HepG2 (cell line): ENCODE data around the gene IQCH. TPM values are rescaled to one million over a fixed set of nuclear protein-coding genes. Genes with fewer than 3 reads are reported as not detected.
A peak's percentile ranks its signal among the peaks of the same experiment; 100 is the strongest.

ENCODE experiments used
- ARHGAP35 ChIP-seq: sonication (generic); formaldehyde crosslinking; IDR thresholded peaks from 2 replicates; pipeline ENCODE4 v1.9.0; 2022; ENCODE audit warnings: mild to moderate bottlenecking, inconsistent platforms, moderate library complexity, missing genetic modification reagents, borderline replicate concordance
- MED13 ChIP-seq: sonication (generic); formaldehyde crosslinking; IDR thresholded peaks from 2 replicates; pipeline ENCODE4 v1.5.0; 2020; ENCODE audit warnings: missing genetic modification reagents
- RBM22 ChIP-seq: fragments of 200-400 bp; formaldehyde crosslinking; optimal IDR thresholded peaks from 2 replicates; pipeline ENCODE3; 2017; ENCODE audit warnings: mild to moderate bottlenecking, low read length, moderate library complexity
- RNF2 ChIP-seq: fragments of 450-650 bp; conservative IDR thresholded peaks from 2 replicates; pipeline ENCODE4 v1.6.1; 2016; ENCODE audit warnings: low read depth
- SPEN ChIP-seq: sonication (generic); formaldehyde crosslinking; IDR thresholded peaks from 2 replicates; pipeline ENCODE4 v1.5.1; 2020; ENCODE audit warnings: low read depth, mild to moderate bottlenecking, missing genetic modification reagents
- ZBTB37 ChIP-seq: sonication (generic); formaldehyde crosslinking; IDR thresholded peaks from 2 replicates; pipeline ENCODE4 v1.4.0; 2020; ENCODE audit warnings: mild to moderate bottlenecking, missing genetic modification reagents
- ZMYM4 ChIP-seq: sonication (generic); formaldehyde crosslinking; IDR thresholded peaks from 2 replicates; pipeline ENCODE4 v1.8.1; 2023; ENCODE audit warnings: mild to moderate bottlenecking, missing genetic modification reagents
- ZNF232 ChIP-seq: sonication (generic); formaldehyde crosslinking; IDR thresholded peaks from 2 replicates; pipeline ENCODE4 v1.4.0; 2020; ENCODE audit warnings: missing genetic modification reagents, borderline replicate concordance
- ZNF451 ChIP-seq: sonication (generic); formaldehyde crosslinking; IDR thresholded peaks from 2 replicates; pipeline ENCODE4 v1.5.0; 2020; ENCODE audit warnings: mild to moderate bottlenecking, missing genetic modification reagents
- ZNF510 ChIP-seq: sonication (generic); formaldehyde crosslinking; IDR thresholded peaks from 2 replicates; pipeline ENCODE4 v1.4.0; 2020; ENCODE audit warnings: low read depth, mild to moderate bottlenecking, missing genetic modification reagents
- ZNF749 ChIP-seq: sonication (generic); formaldehyde crosslinking; IDR thresholded peaks from 2 replicates; pipeline ENCODE4 v1.8.0; 2022; ENCODE audit warnings: mild to moderate bottlenecking, missing genetic modification reagents, moderate library complexity, borderline replicate concordance
- polyA plus RNA-seq, 8 experiments: library from polyadenylated mRNA; depleted of rRNA in 3 of 8; stranded (reverse) in 7 of 8; unstranded in 1 of 8; fragments of >200 nt; fragmentation: Illumina TruSeq in 4 of 8; extraction: Trizol in 4 of 8; gene quantifications; 2 replicates each; pipeline versions ENCODE4 v1.2.1 to v1.2.3, GENCODE V29; 2011 to 2016; ENCODE audit warnings: low read depth in 4 of 8, missing spikeins in 1 of 8, mixed read lengths in 1 of 8; ENCODE audit not compliant: insufficient read depth in 1 of 8
- total RNA-seq, 5 experiments: library from RNA; depleted of rRNA; stranded (reverse); fragments of >200 nt; fragmentation: Illumina TruSeq; extraction: Trizol; gene quantifications; 2 replicates each; pipeline ENCODE4 v1.2.3, GENCODE V29; 2016; ENCODE audit warnings: low read depth in 1 of 5
- TF ChIP-seq, protein P1 (sequence below), 2 experiments: sonication (generic) in 1 of 2; formaldehyde crosslinking in 1 of 2; IDR thresholded peaks; 2 replicates each; pipeline versions ENCODE4 v1.4.0 to v1.6.1; 2016 to 2020; ENCODE audit warnings: borderline replicate concordance in 1 of 2, low read depth in 1 of 2, mild to moderate bottlenecking in 1 of 2, missing genetic modification reagents in 1 of 2
- TF ChIP-seq, protein P2 (sequence below): sonication (generic); formaldehyde crosslinking; IDR thresholded peaks from 2 replicates; pipeline ENCODE4 v1.8.1; 2023; ENCODE audit warnings: missing genetic modification reagents, inconsistent platforms, borderline replicate concordance
- TF ChIP-seq, protein P3 (sequence below): sonication (generic); formaldehyde crosslinking; IDR thresholded peaks from 2 replicates; pipeline ENCODE4 v1.4.0; 2020; ENCODE audit warnings: missing genetic modification reagents, mild to moderate bottlenecking, borderline replicate concordance
- TF ChIP-seq, protein P4 (sequence below): sonication (generic); formaldehyde crosslinking; IDR thresholded peaks from 2 replicates; pipeline ENCODE4 v1.4.0; 2020; ENCODE audit warnings: missing genetic modification reagents, borderline replicate concordance

The IQCH gene
- total and polyA plus RNA-seq, 2 of the 13 experiments (the other 11 are each of a cell fraction or from before 2014, with no cell fraction given): 0.16 to 0.55 TPM

GRCh38 chr15:67542420-67543347 is 288.1 kb downstream of the IQCH start, which contains the start of gene MAP2K5 (continued):
- TF ChIP-seq, protein P1, sequence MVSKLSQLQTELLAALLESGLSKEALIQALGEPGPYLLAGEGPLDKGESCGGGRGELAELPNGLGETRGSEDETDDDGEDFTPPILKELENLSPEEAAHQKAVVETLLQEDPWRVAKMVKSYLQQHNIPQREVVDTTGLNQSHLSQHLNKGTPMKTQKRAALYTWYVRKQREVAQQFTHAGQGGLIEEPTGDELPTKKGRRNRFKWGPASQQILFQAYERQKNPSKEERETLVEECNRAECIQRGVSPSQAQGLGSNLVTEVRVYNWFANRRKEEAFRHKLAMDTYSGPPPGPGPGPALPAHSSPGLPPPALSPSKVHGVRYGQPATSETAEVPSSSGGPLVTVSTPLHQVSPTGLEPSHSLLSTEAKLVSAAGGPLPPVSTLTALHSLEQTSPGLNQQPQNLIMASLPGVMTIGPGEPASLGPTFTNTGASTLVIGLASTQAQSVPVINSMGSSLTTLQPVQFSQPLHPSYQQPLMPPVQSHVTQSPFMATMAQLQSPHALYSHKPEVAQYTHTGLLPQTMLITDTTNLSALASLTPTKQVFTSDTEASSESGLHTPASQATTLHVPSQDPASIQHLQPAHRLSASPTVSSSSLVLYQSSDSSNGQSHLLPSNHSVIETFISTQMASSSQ (IDR thresholded peaks at IDR 0.05; ENCODE audit: low read depth): no peak
- TF ChIP-seq, protein P1 (CRISPR knock-in tag; IDR thresholded peaks at IDR 0.05; ENCODE audit: borderline replicate concordance): no peak
- TF ChIP-seq ZNF451 (CRISPR knock-in tag) (peak; percentile 89), RNF2 (no peak), ZBTB37 (no peak), ZNF232 (CRISPR knock-in tag) (no peak; the same call in 1 of the 2 replicates), ZMYM4 (CRISPR knock-in tag) (peak; percentile 56; the same call in 1 of the 2 replicates), ARHGAP35 (CRISPR knock-in tag) (no peak), SPEN (peak; percentile 70), ZNF510 (CRISPR knock-in tag) (no peak), RBM22 (no peak), ZNF749 (CRISPR knock-in tag) (no peak), MED13 (CRISPR knock-in tag) (no peak)
- TF ChIP-seq, protein P2, sequence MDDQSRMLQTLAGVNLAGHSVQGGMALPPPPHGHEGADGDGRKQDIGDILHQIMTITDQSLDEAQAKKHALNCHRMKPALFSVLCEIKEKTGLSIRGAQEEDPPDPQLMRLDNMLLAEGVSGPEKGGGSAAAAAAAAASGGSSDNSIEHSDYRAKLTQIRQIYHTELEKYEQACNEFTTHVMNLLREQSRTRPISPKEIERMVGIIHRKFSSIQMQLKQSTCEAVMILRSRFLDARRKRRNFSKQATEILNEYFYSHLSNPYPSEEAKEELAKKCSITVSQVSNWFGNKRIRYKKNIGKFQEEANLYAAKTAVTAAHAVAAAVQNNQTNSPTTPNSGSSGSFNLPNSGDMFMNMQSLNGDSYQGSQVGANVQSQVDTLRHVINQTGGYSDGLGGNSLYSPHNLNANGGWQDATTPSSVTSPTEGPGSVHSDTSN (CRISPR knock-in tag): no peak
- TF ChIP-seq, protein P3, sequence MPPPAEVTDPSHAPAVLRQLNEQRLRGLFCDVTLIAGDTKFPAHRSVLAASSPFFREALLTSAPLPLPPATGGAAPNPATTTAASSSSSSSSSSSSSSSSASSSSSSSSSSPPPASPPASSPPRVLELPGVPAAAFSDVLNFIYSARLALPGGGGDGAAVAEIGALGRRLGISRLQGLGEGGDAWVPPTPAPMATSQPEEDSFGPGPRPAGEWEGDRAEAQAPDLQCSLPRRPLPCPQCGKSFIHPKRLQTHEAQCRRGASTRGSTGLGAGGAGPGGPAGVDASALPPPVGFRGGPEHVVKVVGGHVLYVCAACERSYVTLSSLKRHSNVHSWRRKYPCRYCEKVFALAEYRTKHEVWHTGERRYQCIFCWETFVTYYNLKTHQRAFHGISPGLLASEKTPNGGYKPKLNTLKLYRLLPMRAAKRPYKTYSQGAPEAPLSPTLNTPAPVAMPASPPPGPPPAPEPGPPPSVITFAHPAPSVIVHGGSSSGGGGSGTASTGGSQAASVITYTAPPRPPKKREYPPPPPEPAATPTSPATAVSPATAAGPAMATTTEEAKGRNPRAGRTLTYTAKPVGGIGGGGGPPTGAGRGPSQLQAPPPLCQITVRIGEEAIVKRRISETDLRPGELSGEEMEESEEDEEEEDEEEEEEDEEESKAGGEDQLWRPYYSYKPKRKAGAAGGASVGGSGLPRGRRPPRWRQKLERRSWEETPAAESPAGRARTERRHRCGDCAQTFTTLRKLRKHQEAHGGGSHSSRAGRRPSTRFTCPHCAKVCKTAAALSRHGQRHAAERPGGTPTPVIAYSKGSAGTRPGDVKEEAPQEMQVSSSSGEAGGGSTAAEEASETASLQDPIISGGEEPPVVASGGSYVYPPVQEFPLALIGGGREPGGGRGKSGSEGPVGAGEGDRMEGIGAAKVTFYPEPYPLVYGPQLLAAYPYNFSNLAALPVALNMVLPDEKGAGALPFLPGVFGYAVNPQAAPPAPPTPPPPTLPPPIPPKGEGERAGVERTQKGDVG (CRISPR knock-in tag): peak; percentile 16; the same call in 1 of the 2 replicates
- TF ChIP-seq, protein P4, sequence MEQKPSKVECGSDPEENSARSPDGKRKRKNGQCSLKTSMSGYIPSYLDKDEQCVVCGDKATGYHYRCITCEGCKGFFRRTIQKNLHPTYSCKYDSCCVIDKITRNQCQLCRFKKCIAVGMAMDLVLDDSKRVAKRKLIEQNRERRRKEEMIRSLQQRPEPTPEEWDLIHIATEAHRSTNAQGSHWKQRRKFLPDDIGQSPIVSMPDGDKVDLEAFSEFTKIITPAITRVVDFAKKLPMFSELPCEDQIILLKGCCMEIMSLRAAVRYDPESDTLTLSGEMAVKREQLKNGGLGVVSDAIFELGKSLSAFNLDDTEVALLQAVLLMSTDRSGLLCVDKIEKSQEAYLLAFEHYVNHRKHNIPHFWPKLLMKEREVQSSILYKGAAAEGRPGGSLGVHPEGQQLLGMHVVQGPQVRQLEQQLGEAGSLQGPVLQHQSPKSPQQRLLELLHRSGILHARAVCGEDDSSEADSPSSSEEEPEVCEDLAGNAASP: no peak
